IMR-90 (cell line): ENCODE results near the gene AP3S1. TPM values are rescaled to one million over a fixed set of nuclear protein-coding genes. Genes with fewer than 3 reads are reported as not detected.
A peak's percentile ranks its signal among the peaks of the same experiment; 100 is the strongest.

Source experiments
- ATAC-seq: fragments of 200-7000 bp; cut with Tn5 transposase; 2 replicates; pipeline ENCODE4 v1.9.1; 2020; ENCODE audit warnings: low read depth, mild to moderate bottlenecking, moderate library complexity
- BruUV-seq: library from RNA; stranded (reverse); fragments of 400-500 nt; replicated peaks from 2 replicates; lab custom pipeline; 2021; lab: Mats Ljungman, UMichigan
- CTCF ChIA-PET: fragments of 300-600 bp; formaldehyde crosslinking; extraction: SDS; loops from one replicate; lab custom pipeline; 2021; ENCODE audit warnings: antibody characterized with exemption; lab: Yijun Ruan, JAX
- POLR2A ChIA-PET: fragments of 300-600 bp; sonication (Branson Sonifier 250); formaldehyde crosslinking; loops from one replicate; lab custom pipeline; 2022; ENCODE audit warnings: antibody characterized with exemption; ENCODE audit not compliant: unreplicated experiment; lab: Charles Lee
- DNase-seq: peaks from one replicate; pipeline ENCODE4 v3.0.0; 2013
- H2AFZ ChIP-seq: replicated peaks from 2 replicates; pipeline ENCODE3; 2013; ENCODE audit warnings: low read length, mild to moderate bottlenecking; ENCODE audit not compliant: poor library complexity
- H2AK5ac ChIP-seq: 2 replicates; pipeline ENCODE4 v1.6.1; 2013; ENCODE audit warnings: low read depth, low read length, inconsistent platforms
- H2AK9ac ChIP-seq: replicated peaks from 2 replicates; pipeline ENCODE3; 2013; ENCODE audit warnings: mild to moderate bottlenecking, low read depth, low read length, moderate library complexity; ENCODE audit not compliant: poor library complexity
- H2BK120ac ChIP-seq: 2 replicates; pipeline ENCODE4 v1.6.1; 2013; ENCODE audit warnings: low read depth, low read length, inconsistent platforms
- H2BK15ac ChIP-seq: 3 replicates; pipeline ENCODE4 v1.6.1; 2013; ENCODE audit warnings: low read depth, low read length, inconsistent platforms
- H2BK20ac ChIP-seq: 2 replicates; pipeline ENCODE4 v1.6.1; 2013; ENCODE audit warnings: low read depth, mild to moderate bottlenecking, inconsistent platforms, low read length, moderate library complexity
- H2BK5ac ChIP-seq: 2 replicates; pipeline ENCODE4 v1.6.1; 2013; ENCODE audit warnings: mild to moderate bottlenecking, low read depth, low read length, inconsistent platforms; ENCODE audit not compliant: poor library complexity, severe bottlenecking
- H3K14ac ChIP-seq: replicated peaks from 2 replicates; pipeline ENCODE4 v1.6.1; 2013; ENCODE audit warnings: low read depth, low read length, inconsistent platforms
- H3K18ac ChIP-seq: 2 replicates; pipeline ENCODE4 v1.6.1; 2013; ENCODE audit warnings: low read depth, low read length, control low read depth
- H3K23ac ChIP-seq: 2 replicates; pipeline ENCODE4 v1.6.1; 2013; ENCODE audit warnings: low read depth, low read length, inconsistent platforms
- H3K27ac ChIP-seq: 2 replicates; pipeline ENCODE4 v1.5.1; 2013; ENCODE audit warnings: mild to moderate bottlenecking, control low read depth, low read length; ENCODE audit not compliant: insufficient read depth
- H3K27me3 ChIP-seq: 2 replicates; pipeline ENCODE4 v1.6.1; 2013; ENCODE audit warnings: low read length; ENCODE audit not compliant: control insufficient read depth, insufficient read depth
- H3K36me3 ChIP-seq: 2 replicates; pipeline ENCODE4 v1.6.1; 2013; ENCODE audit warnings: low read length, mixed read lengths; ENCODE audit not compliant: control insufficient read depth, insufficient read depth
- H3K4ac ChIP-seq: 2 replicates; pipeline ENCODE4 v1.6.1; 2013; ENCODE audit warnings: low read depth, low read length, inconsistent platforms
- H3K4me1 ChIP-seq: 2 replicates; pipeline ENCODE4 v1.6.1; 2013; ENCODE audit warnings: low read length, mixed read lengths; ENCODE audit not compliant: control insufficient read depth, insufficient read depth
- H3K4me2 ChIP-seq: 2 replicates; pipeline ENCODE4 v1.6.1; 2013; ENCODE audit warnings: low read depth, mild to moderate bottlenecking, control low read depth, low read length, moderate library complexity
- H3K4me3 ChIP-seq: 2 replicates; pipeline ENCODE4 v1.5.1; 2013; ENCODE audit warnings: low read depth, mild to moderate bottlenecking, control low read depth, low read length, moderate library complexity; ENCODE audit not compliant: insufficient read depth
- H3K56ac ChIP-seq: 2 replicates; pipeline ENCODE4 v1.6.1; 2013; ENCODE audit warnings: low read length, inconsistent platforms; ENCODE audit not compliant: insufficient read depth; ENCODE audit errors: extremely low read depth
- H3K79me1 ChIP-seq, 2 experiments: 2 replicates each; pipeline ENCODE4 v1.6.1; 2013; ENCODE audit warnings: low read length in 2 of 2, inconsistent platforms in 1 of 2, low read depth in 1 of 2
- H3K9ac ChIP-seq: 2 replicates; pipeline ENCODE4 v1.6.1; 2013; ENCODE audit warnings: low read depth, low read length, control low read depth
- H3K9me1 ChIP-seq: 2 replicates; pipeline ENCODE4 v1.6.1; 2013; ENCODE audit warnings: low read length, inconsistent platforms; ENCODE audit not compliant: insufficient read depth
- H3K9me3 ChIP-seq: 2 replicates; pipeline ENCODE4 v1.6.1; 2013; ENCODE audit warnings: low read length; ENCODE audit not compliant: control insufficient read depth, insufficient read depth
- H4K20me1 ChIP-seq: 2 replicates; pipeline ENCODE4 v1.6.1; 2013; ENCODE audit warnings: low read length, inconsistent platforms; ENCODE audit not compliant: insufficient read depth
- H4K5ac ChIP-seq: 2 replicates; pipeline ENCODE4 v1.6.1; 2013; ENCODE audit warnings: mild to moderate bottlenecking, low read depth, low read length, control low read depth
- H4K8ac ChIP-seq, 2 experiments: 2 replicates each; pipeline ENCODE4 v1.6.1; 2013; ENCODE audit warnings: low read depth in 2 of 2, low read length in 2 of 2, control low read depth in 1 of 2, inconsistent platforms in 1 of 2
- H4K91ac ChIP-seq: 2 replicates; pipeline ENCODE4 v1.6.1; 2013; ENCODE audit warnings: low read depth, low read length, inconsistent platforms; ENCODE audit not compliant: insufficient read depth
- BHLHE40 ChIP-seq: fragments of 150-350 bp; IDR thresholded peaks from 2 replicates; pipeline ENCODE4 v1.6.1; 2016; ENCODE audit warnings: mild to moderate bottlenecking, low read depth, low read length
- CEBPB ChIP-seq: IDR thresholded peaks from 2 replicates; pipeline ENCODE4 v1.6.1; 2012; ENCODE audit warnings: low read depth, low read length, improper control_type of control experiment
- CHD1 ChIP-seq: IDR thresholded peaks from 2 replicates; pipeline ENCODE4 v1.6.1; 2012; ENCODE audit warnings: low read depth, low read length, improper control_type of control experiment
- ELK1 ChIP-seq: fragments of 150-350 bp; IDR thresholded peaks from 2 replicates; pipeline ENCODE4 v1.6.1; 2016; ENCODE audit warnings: low read depth, mild to moderate bottlenecking, low read length, moderate library complexity, borderline replicate concordance
- FOS ChIP-seq: fragments of 150-350 bp; IDR thresholded peaks from 2 replicates; pipeline ENCODE4 v1.6.1; 2016; ENCODE audit warnings: low read depth, low read length
- MAFK ChIP-seq: IDR thresholded peaks from 2 replicates; pipeline ENCODE4 v1.6.1; 2012; ENCODE audit warnings: low read depth, low read length, improper control_type of control experiment
- MAZ ChIP-seq: IDR thresholded peaks from 2 replicates; pipeline ENCODE4 v1.6.1; 2012; ENCODE audit warnings: low read depth, mild to moderate bottlenecking, low read length, improper control_type of control experiment, moderate library complexity, borderline replicate concordance
- MXI1 ChIP-seq: IDR thresholded peaks from 2 replicates; pipeline ENCODE4 v1.6.1; 2012; ENCODE audit warnings: low read depth, mild to moderate bottlenecking, low read length, moderate library complexity, borderline replicate concordance
- NFE2L2 ChIP-seq: fragments of 150-350 bp; IDR thresholded peaks from 2 replicates; pipeline ENCODE4 v1.6.1; 2016; ENCODE audit warnings: low read depth, mild to moderate bottlenecking, low read length
- POLR2A ChIP-seq: IDR thresholded peaks from 2 replicates; pipeline ENCODE4 v1.6.1; 2012; ENCODE audit warnings: mild to moderate bottlenecking, low read depth, low read length
- RAD21 ChIP-seq: IDR thresholded peaks from 2 replicates; pipeline ENCODE4 v1.6.1; 2012; ENCODE audit warnings: low read length, improper control_type of control experiment
- RCOR1 ChIP-seq: IDR thresholded peaks from 2 replicates; pipeline ENCODE4 v1.6.1; 2012; ENCODE audit warnings: mild to moderate bottlenecking, low read length, improper control_type of control experiment; ENCODE audit not compliant: insufficient replicate concordance
- RFX5 ChIP-seq: IDR thresholded peaks from 2 replicates; pipeline ENCODE4 v1.8.0; 2012; ENCODE audit warnings: low read depth, mild to moderate bottlenecking, low read length, moderate library complexity
- SMC3 ChIP-seq: fragments of 150-350 bp; IDR thresholded peaks from 2 replicates; pipeline ENCODE4 v1.6.1; 2016; ENCODE audit warnings: low read depth, mild to moderate bottlenecking, antibody characterized with exemption, low read length, moderate library complexity
- USF2 ChIP-seq: fragments of 150-350 bp; IDR thresholded peaks from 2 replicates; pipeline ENCODE4 v1.6.1; 2017; ENCODE audit warnings: mild to moderate bottlenecking, antibody characterized with exemption, low read length, low read depth
- WGBS, 2 experiments: methylation state at CpG; one replicate each; pipeline versions ENCODE4 v1.1.5 to v1.1.7; 2013; ENCODE audit warnings: missing lambda C conversion rate in 2 of 2; ENCODE audit not compliant: insufficient read length in 1 of 2; ENCODE audit errors: extremely low coverage in 2 of 2; 5-methylcytosine and 5-hydroxymethylcytosine counted together
- dilution Hi-C: fragments of 300-500 bp; cut with HindIII; formaldehyde crosslinking; loops from one replicate; pipeline ENCODE4 v1.14.3; 2018; ENCODE audit warnings: low sequenced_read_pairs; ENCODE audit not compliant: unreplicated experiment
- in situ Hi-C: fragments of 300-500 bp; cut with MboI; formaldehyde crosslinking; loops from 3 replicates; pipeline ENCODE4 v1.14.3; 2019; ENCODE audit warnings: low sequenced_read_pairs, inconsistent platforms, mixed read lengths
- intact Hi-C: fragments of 100-400 bp; cut with micrococcal nuclease; formaldehyde crosslinking; loops from 2 replicates; pipeline ENCODE4 v1.10.0; 2022
- polyA plus RNA-seq, 3 experiments: library from polyadenylated mRNA; depleted of rRNA; stranded (reverse); fragments of >200 nt; gene quantifications; 2 replicates each; pipeline ENCODE4 v1.2.3, GENCODE V29; 2012; ENCODE audit warnings: low replicate concordance in 1 of 3
- total RNA-seq: library from RNA; depleted of rRNA; stranded (reverse); fragments of >200 nt; gene quantifications from 2 replicates; pipeline ENCODE4 v1.2.3, GENCODE V29; 2012

The AP3S1 gene
- total and polyA plus RNA-seq, 2 of the 4 experiments (the other 2 are of a cell fraction): 21.9 to 73.1 TPM

GRCh38 chr5:115815006-115815692 lies 26.6 kb upstream of the AP3S1 start:
- no peak overlapping the region for H3K18ac ChIP-seq
- CTCF ChIA-PET: interaction anchor here (0.6 kb wide), 1 partner anchor 254 kb away, joined by 4 read pairs; no protein-coding TSS in a partner anchor
- H3K27me3 ChIP-seq: peaks cover 24% of the 10 kb centered on the region
- peak overlapping the region; percentile 93 for H3K4me2 ChIP-seq
- no peaks in the 10 kb centered on the region; the same call in 1 of the 2 replicates for H3K4me1 ChIP-seq
- no peak overlapping the region for H2AK5ac ChIP-seq
- H3K14ac ChIP-seq: no peak overlapping the region
- no peak overlapping the region; the same call in 1 of the 2 replicates for H3K23ac ChIP-seq
- H2BK120ac ChIP-seq: no peak overlapping the region
- no peak overlapping the region for H2AK9ac ChIP-seq
- no peak overlapping the region for H3K27ac ChIP-seq
- in situ Hi-C loops (loop anchor here (10.0 kb wide), 1 partner anchor 170 kb away; no protein-coding TSS in a partner anchor), intact Hi-C loops (no loop called here), dilution Hi-C loops (no loop called here)
- ATAC-seq: no peak
- no peak overlapping the region for H2BK15ac ChIP-seq
- no peak for DNase-seq
- no peak overlapping the region for H2BK5ac ChIP-seq
- BruUV-seq: no TSS peak
- no peak overlapping the region for H4K91ac ChIP-seq
- H2AFZ ChIP-seq: peak overlapping the region; percentile 93
- no peak overlapping the region for H2BK20ac ChIP-seq
- H4K8ac ChIP-seq: no peak overlapping the region
- POLR2A ChIA-PET: no interaction called here
- WGBS, 2 experiments: 25% methylated on average over 7 of the region's 21 CpGs; no CpG with 5 or more reads in 1 of the 2 experiments
- no peak overlapping the region for H3K9ac ChIP-seq
- no peaks in the 10 kb centered on the region for H3K79me1 ChIP-seq
- no peak overlapping the region for H4K5ac ChIP-seq
- H3K36me3 ChIP-seq: no peaks in the 10 kb centered on the region
- H3K9me3 ChIP-seq: no peaks in the 10 kb centered on the region
- H4K20me1 ChIP-seq: no peaks in the 10 kb centered on the region
- no peak overlapping the region for H3K56ac ChIP-seq
- no peak overlapping the region for H3K4ac ChIP-seq
- peak overlapping the region; percentile 73; the same call in 1 of the 2 replicates for H3K4me3 ChIP-seq
- no peaks in the 10 kb centered on the region for H3K9me1 ChIP-seq
- TF ChIP-seq FOS (no peak), SMC3 (no peak), MXI1 (no peak), RAD21 (no peak), MAFK (no peak), CEBPB (no peak), NFE2L2 (no peak), RFX5 (no peak), POLR2A (no peak), BHLHE40 (no peak), CHD1 (no peak), MAZ (no peak), RCOR1 (no peak), ELK1 (no peak), USF2 (no peak)
